Large intestine (tissue), 3 donors: ENCODE data around the gene GLYR1. TPM values are rescaled to one million over a fixed set of nuclear protein-coding genes. Genes with fewer than 3 reads are reported as not detected.

Experiments used
- DNase-seq, 2 donors: peaks; one replicate each; pipeline versions ENCODE4 v3.0.0 to v3.0.0-alpha.2; 2013
- H3K27ac ChIP-seq: one replicate; pipeline ENCODE4 v1.5.1; 2013; ENCODE audit warnings: low read length
- H3K27me3 ChIP-seq: 2 replicates; pipeline ENCODE4 v1.6.1; 2013; ENCODE audit warnings: low read length; ENCODE audit not compliant: control insufficient read depth, insufficient read depth
- H3K36me3 ChIP-seq: 2 replicates; pipeline ENCODE4 v1.6.1; 2013; ENCODE audit warnings: low read length; ENCODE audit not compliant: control insufficient read depth, insufficient read depth
- H3K4me1 ChIP-seq: one replicate; pipeline ENCODE4 v1.6.1; 2013; ENCODE audit warnings: low read length; ENCODE audit not compliant: control insufficient read depth, insufficient read depth
- H3K4me3 ChIP-seq: one replicate; pipeline ENCODE4 v1.5.1; 2013; ENCODE audit warnings: low read length
- H3K9me3 ChIP-seq: one replicate; pipeline ENCODE4 v1.6.1; 2013; ENCODE audit warnings: mild to moderate bottlenecking, low read depth, low read length, moderate library complexity; ENCODE audit not compliant: control insufficient read depth
- WGBS: methylation state at CpG from one replicate; pipeline ENCODE4 v1.1.5; 2013; ENCODE audit warnings: low lambda C conversion rate; ENCODE audit not compliant: insufficient coverage; 5-methylcytosine and 5-hydroxymethylcytosine counted together
- polyA plus RNA-seq: library from polyadenylated mRNA; unstranded; fragments of 120-200 nt; gene quantifications from one replicate; pipeline ENCODE4 v1.2.1, GENCODE V29; 2013

The GLYR1 gene
- polyA plus RNA-seq, 1 donor: 102 TPM

GRCh38 chr16:4866586-4866985 is 19.5 kb upstream of the GLYR1 start:
- Histone ChIP-seq H3K36me3 (peaks cover 42% of the 10 kb centered on the region), H3K27ac (no peak overlapping the region), H3K9me3 (no peaks in the 10 kb centered on the region), H3K4me1 (peaks cover 39% of the 10 kb centered on the region), H3K4me3 (no peak overlapping the region), H3K27me3 (no peaks in the 10 kb centered on the region)
- WGBS: no CpG with 5 or more reads among the region's 12 CpGs
- DNase-seq: no peak

GRCh38 chr16:4865231-4865860 is 18.3 kb upstream of the GLYR1 start:
- Histone ChIP-seq H3K4me1 (peaks cover 35% of the 10 kb centered on the region), H3K27me3 (no peaks in the 10 kb centered on the region), H3K36me3 (peaks cover 43% of the 10 kb centered on the region), H3K27ac (no peak overlapping the region), H3K9me3 (no peaks in the 10 kb centered on the region), H3K4me3 (no peak overlapping the region)
- WGBS: no CpG with 5 or more reads among the region's 13 CpGs
- no peak for DNase-seq

- WGBS: 92% methylated on average over 2 of the region's 3 CpGs
- H3K36me3 ChIP-seq: peaks cover 43% of the 10 kb centered on the region
These were observed 17.6 kb upstream of the GLYR1 start for GRCh38 chr16:4864728-4865127.

GRCh38 chr16:4862639-4863038 is 15.6 kb upstream of the GLYR1 start:
- H3K36me3 ChIP-seq: peaks cover 59% of the 10 kb centered on the region
- no peak overlapping the region for H3K27ac ChIP-seq
- WGBS: 100% methylated on average over 1 of the region's 5 CpGs

More at GRCh38 chr16:4864728-4865127, 17.6 kb upstream of the GLYR1 start:
- Histone ChIP-seq H3K4me3 (no peak overlapping the region), H3K27ac (no peak overlapping the region), H3K9me3 (no peaks in the 10 kb centered on the region), H3K27me3 (no peaks in the 10 kb centered on the region), H3K4me1 (peaks cover 29% of the 10 kb centered on the region)
- DNase-seq: no peak

GRCh38 chr16:4860727-4861342 is 13.7 kb upstream of the GLYR1 start:
- no peak for DNase-seq
- no peak overlapping the region for H3K27ac ChIP-seq
- H3K9me3 ChIP-seq: no peaks in the 10 kb centered on the region
- no peaks in the 10 kb centered on the region for H3K4me1 ChIP-seq
- WGBS: 93% methylated on average over 3 of the region's 14 CpGs
- no peak overlapping the region for H3K4me3 ChIP-seq
- H3K36me3 ChIP-seq: peaks cover 65% of the 10 kb centered on the region
- H3K27me3 ChIP-seq: no peaks in the 10 kb centered on the region

More at GRCh38 chr16:4862639-4863038, 15.6 kb upstream of the GLYR1 start:
- Histone ChIP-seq H3K4me1 (peaks cover 11% of the 10 kb centered on the region), H3K9me3 (no peaks in the 10 kb centered on the region), H3K27me3 (no peaks in the 10 kb centered on the region), H3K4me3 (no peak overlapping the region)
- no peak for DNase-seq

GRCh38 chr16:4859900-4860255 is 12.8 kb upstream of the GLYR1 start:
- no peak for DNase-seq
- WGBS: 92% methylated on average over 2 of the region's 10 CpGs
- Histone ChIP-seq H3K4me1 (no peaks in the 10 kb centered on the region), H3K4me3 (no peak overlapping the region), H3K36me3 (peaks cover 72% of the 10 kb centered on the region), H3K9me3 (no peaks in the 10 kb centered on the region), H3K27me3 (no peaks in the 10 kb centered on the region), H3K27ac (no peak overlapping the region)

DNA sequence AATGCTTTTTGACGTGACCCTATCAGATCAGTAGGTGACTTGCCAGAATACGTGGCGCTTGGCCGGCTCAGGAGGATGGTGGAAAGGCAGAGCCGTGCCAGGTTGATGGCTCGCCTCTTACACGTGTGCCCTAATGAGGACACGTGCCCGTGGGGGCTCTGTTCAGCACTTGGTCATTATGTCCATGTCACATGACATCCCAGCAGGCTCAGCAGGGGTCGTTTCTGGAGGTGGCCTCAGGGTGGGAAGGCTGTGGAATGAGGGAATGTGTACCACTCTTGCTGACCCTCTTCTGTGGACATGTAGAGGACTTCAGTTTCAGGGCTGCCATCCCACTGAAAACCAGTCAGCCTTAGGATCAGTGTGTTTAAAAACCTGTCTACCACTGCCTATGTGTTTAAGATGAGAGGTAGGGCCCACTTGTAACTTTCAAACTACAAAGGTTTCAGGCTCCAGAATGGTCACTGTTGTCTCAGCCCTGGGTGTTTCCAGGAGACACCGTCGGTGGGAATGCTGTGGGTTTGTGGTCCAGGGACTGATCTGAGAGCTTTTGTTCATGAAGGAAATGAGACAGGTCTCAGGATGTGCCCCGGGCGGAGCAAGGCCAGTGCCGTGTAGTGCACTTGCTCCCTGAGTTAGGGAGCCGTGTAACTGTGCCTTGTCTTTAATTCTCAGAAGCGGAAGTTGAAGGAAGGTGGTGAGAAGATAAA is 12.3 kb upstream of the GLYR1 start:
- DNase-seq: no peak
- H3K4me1 ChIP-seq: no peaks in the 10 kb centered on the region
- peaks cover 72% of the 10 kb centered on the region for H3K36me3 ChIP-seq
- no peaks in the 10 kb centered on the region for H3K9me3 ChIP-seq
- H3K4me3 ChIP-seq: no peak overlapping the region
- H3K27me3 ChIP-seq: no peaks in the 10 kb centered on the region
- H3K27ac ChIP-seq: no peak overlapping the region
- WGBS: 100% methylated on average over 3 of the region's 17 CpGs

GRCh38 chr16:4855804-4856203 is 8.7 kb upstream of the GLYR1 start:
- Histone ChIP-seq H3K9me3 (no peaks in the 10 kb centered on the region), H3K27me3 (no peaks in the 10 kb centered on the region), H3K4me3 (no peak overlapping the region), H3K27ac (no peak overlapping the region), H3K4me1 (no peaks in the 10 kb centered on the region), H3K36me3 (peaks cover 64% of the 10 kb centered on the region)
- WGBS: no CpG with 5 or more reads among the region's 2 CpGs
- DNase-seq: no peak

DNA sequence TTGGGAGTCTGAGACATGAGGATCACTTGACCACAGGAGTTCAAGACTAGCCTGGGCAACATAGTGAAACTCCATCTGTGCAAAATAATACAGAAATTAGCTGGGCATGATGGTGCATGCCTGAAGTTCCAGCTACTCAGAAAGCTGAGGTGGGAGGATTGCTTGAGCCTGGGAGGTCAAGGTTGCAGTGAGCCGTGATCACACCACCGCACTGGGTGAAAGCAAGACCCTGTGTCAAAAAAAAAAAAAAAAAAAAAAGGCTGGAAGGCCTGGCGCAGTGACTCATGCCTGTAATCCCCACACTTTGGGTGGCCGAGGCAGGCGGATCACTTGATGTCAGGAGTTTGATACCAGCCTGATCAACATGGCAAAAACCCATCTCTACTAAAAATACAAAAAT is 8.3 kb upstream of the GLYR1 start:
- H3K36me3 ChIP-seq: peaks cover 59% of the 10 kb centered on the region
- DNase-seq: no peak
- peaks cover under 1% of the 10 kb centered on the region for H3K4me1 ChIP-seq
- no peaks in the 10 kb centered on the region for H3K9me3 ChIP-seq
- no CpG with 5 or more reads among the region's 5 CpGs for WGBS
- no peaks in the 10 kb centered on the region for H3K27me3 ChIP-seq
- no peak overlapping the region for H3K4me3 ChIP-seq
- H3K27ac ChIP-seq: no peak overlapping the region

GRCh38 chr16:4852221-4852872 is 5.3 kb upstream of the GLYR1 start:
- Histone ChIP-seq H3K27me3 (no peaks in the 10 kb centered on the region), H3K4me1 (peaks cover 8% of the 10 kb centered on the region), H3K9me3 (no peaks in the 10 kb centered on the region), H3K4me3 (no peak overlapping the region), H3K27ac (no peak overlapping the region), H3K36me3 (peaks cover 31% of the 10 kb centered on the region)
- no peak for DNase-seq
- no CpG with 5 or more reads among the region's 1 CpG for WGBS
